ENCODE results near the gene GDF10. TPM values are rescaled to one million over a fixed set of nuclear protein-coding genes. Genes with fewer than 3 reads are reported as not detected.

GDF10 gene
- total RNA-seq, 1 donor from 2014 or later: 46.8 TPM

DNA sequence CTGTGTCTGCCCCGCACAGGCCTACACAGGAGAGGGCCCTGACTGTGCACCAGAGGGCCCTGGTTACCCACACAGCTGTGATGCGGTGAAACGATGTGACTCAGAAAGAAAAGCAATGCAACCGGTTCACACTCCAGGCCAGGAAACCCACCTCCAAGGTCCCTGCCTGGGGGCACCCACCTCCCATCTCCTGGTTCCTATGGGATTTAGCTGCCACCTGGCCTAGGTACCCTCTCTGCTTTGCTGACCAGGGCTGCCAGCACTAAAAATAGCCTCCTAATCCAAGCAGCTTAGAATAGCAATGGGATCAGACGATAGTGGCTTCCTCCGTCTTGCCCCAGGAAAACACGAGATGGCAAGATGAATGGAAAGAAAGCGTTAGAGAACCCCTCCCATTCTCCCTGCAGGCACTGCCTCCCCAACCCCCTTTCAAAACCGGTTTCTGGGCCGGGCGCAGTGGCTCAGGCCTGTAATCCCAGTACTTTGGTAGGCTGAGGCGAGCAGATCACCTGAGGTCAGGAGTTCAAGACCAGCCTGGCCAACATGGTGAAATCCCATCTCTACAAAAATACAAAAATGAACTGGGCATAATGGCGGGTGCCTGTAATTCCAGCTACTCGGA lies 60.5 kb downstream of the GDF10 start:
- peaks cover 7% of the 10 kb centered on the region for H3K4me1 Mint-ChIP-seq (ENCODE audit: unreplicated experiment)
- no peaks in the 10 kb centered on the region for H3K27me3 Mint-ChIP-seq
- no peak for TF ChIP-seq CTCF (conservative IDR thresholded peaks at IDR 0.05)
- DNase-seq (ENCODE audit: extremely low spot score, unreplicated experiment): peak; percentile 54
- no peaks in the 10 kb centered on the region for H3K9me3 Mint-ChIP-seq
- no peak overlapping the region for H3K4me3 Mint-ChIP-seq
- no peaks in the 10 kb centered on the region for H3K36me3 Mint-ChIP-seq
- no peak overlapping the region for H3K27ac Mint-ChIP-seq

DNA sequence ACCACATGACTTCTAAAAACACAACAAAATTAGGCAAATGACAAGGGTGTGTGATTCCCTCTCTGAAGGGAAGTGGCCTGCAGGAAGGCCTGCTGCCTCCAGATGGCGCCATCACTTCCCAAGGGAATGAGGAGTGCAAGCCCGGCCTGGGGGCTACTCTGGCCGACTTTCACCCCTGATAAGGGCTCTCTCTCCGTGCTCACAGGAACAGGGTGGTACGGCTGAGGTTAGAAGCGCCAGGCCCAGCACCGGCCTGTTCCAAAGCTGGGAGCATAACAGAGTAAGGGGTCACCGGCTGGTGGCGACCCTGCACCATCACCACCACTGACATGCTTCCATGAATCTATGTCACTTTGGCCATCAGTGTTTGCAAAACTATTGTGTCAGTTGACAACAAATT lies 61.3 kb downstream of the GDF10 start:
- Mint-ChIP-seq H3K4me3 (no peak overlapping the region), H3K9me3 (no peaks in the 10 kb centered on the region), H3K36me3 (no peaks in the 10 kb centered on the region), H3K4me1 (ENCODE audit: unreplicated experiment) (peaks cover 7% of the 10 kb centered on the region), H3K27ac (no peak overlapping the region), H3K27me3 (peaks cover 3% of the 10 kb centered on the region)
- DNase-seq (ENCODE audit: extremely low spot score, unreplicated experiment): peak; percentile 66
- TF ChIP-seq CTCF (conservative IDR thresholded peaks at IDR 0.05): peak; percentile 85

GRCh38 chr10:47362199-47362598 lies 62.2 kb downstream of the GDF10 start:
- H3K4me1 Mint-ChIP-seq (ENCODE audit: unreplicated experiment): peaks cover 7% of the 10 kb centered on the region
- H3K4me3 Mint-ChIP-seq: no peak overlapping the region
- peaks cover 3% of the 10 kb centered on the region for H3K27me3 Mint-ChIP-seq
- H3K9me3 Mint-ChIP-seq: no peaks in the 10 kb centered on the region
- DNase-seq (ENCODE audit: extremely low spot score, unreplicated experiment): peak; percentile 24
- H3K27ac Mint-ChIP-seq: no peak overlapping the region
- TF ChIP-seq CTCF (conservative IDR thresholded peaks at IDR 0.05): no peak
- H3K36me3 Mint-ChIP-seq: no peaks in the 10 kb centered on the region

Other genes starting within 250 kb of the GDF10 start
- gene GDF2, start 22.3 kb downstream of the GDF10 start, total RNA-seq (ENCODE audit: low replicate concordance): not detected in 2 replicates
- gene RBP3, start 48.2 kb downstream of the GDF10 start, total RNA-seq (ENCODE audit: low replicate concordance): not detected in 2 replicates
- gene ZNF488, start 84.1 kb downstream of the GDF10 start, total RNA-seq (ENCODE audit: low replicate concordance): 4.0 and 4.9 TPM in 2 replicates
- 0.94 and 2.0 TPM in 2 replicates for gene ANXA8, start 183.9 kb downstream of the GDF10 start, total RNA-seq (ENCODE audit: low replicate concordance)
- not detected in 2 replicates for gene FAM25G, start 191.5 kb downstream of the GDF10 start, total RNA-seq (ENCODE audit: low replicate concordance)
- gene AGAP9, start 223.4 kb downstream of the GDF10 start, total RNA-seq (ENCODE audit: low replicate concordance): 8.4 and 14.2 TPM in 2 replicates

Measured in type B pancreatic cell (in vitro differentiated cells).